Type B pancreatic cell (in vitro differentiated cells): ENCODE data around the gene CD300A. TPM values are rescaled to one million over a fixed set of nuclear protein-coding genes. Genes with fewer than 3 reads are reported as not detected.

Experiments used
- DNase-seq: peaks from one replicate; pipeline ENCODE4 v3.0.0; 2021; ENCODE audit warnings: mixed read lengths; ENCODE audit not compliant: unreplicated experiment; ENCODE audit errors: extremely low spot score
- H3K27ac Mint-ChIP-seq: 2 replicates; pipeline ENCODE4 v1.8.0; 2021; ENCODE audit warnings: mild to moderate bottlenecking, mixed read lengths
- H3K27me3 Mint-ChIP-seq: 2 replicates; pipeline ENCODE4 v1.8.0; 2021; ENCODE audit warnings: mixed read lengths
- H3K36me3 Mint-ChIP-seq: 2 replicates; pipeline ENCODE4 v1.8.0; 2021; ENCODE audit warnings: mixed read lengths
- H3K4me1 Mint-ChIP-seq: one replicate; pipeline ENCODE4 v1.8.0; 2021; ENCODE audit warnings: mixed read lengths; ENCODE audit not compliant: unreplicated experiment
- H3K4me3 Mint-ChIP-seq: 2 replicates; pipeline ENCODE4 v1.8.0; 2021; ENCODE audit warnings: mild to moderate bottlenecking, mixed read lengths
- H3K9me3 Mint-ChIP-seq: 2 replicates; pipeline ENCODE4 v1.8.0; 2021; ENCODE audit warnings: mixed read lengths
- total RNA-seq: library from RNA; stranded (reverse); gene quantifications from 2 replicates; pipeline ENCODE4 v1.2.1, GENCODE V29; 2021; ENCODE audit warnings: low replicate concordance
- TF ChIP-seq, protein P1 (sequence below): fragments of 200-600 bp; sonication (generic); conservative IDR thresholded peaks from 2 replicates; pipeline ENCODE4 v1.5.0; 2021; ENCODE audit warnings: antibody characterized with exemption, mild to moderate bottlenecking

Gene CD300A
- total RNA-seq, 1 donor from 2014 or later = 0.43 TPM

GRCh38 chr17:74478420-74479100 lies 12.1 kb downstream of the CD300A start:
- H3K4me1 Mint-ChIP-seq = no peaks in the 10 kb centered on the region
- no peaks in the 10 kb centered on the region for H3K9me3 Mint-ChIP-seq
- H3K4me3 Mint-ChIP-seq = no peak overlapping the region
- no peak for DNase-seq
- peaks cover 47% of the 10 kb centered on the region for H3K27me3 Mint-ChIP-seq
- H3K36me3 Mint-ChIP-seq = no peaks in the 10 kb centered on the region
- H3K27ac Mint-ChIP-seq = no peak overlapping the region
- TF ChIP-seq, protein P1, sequence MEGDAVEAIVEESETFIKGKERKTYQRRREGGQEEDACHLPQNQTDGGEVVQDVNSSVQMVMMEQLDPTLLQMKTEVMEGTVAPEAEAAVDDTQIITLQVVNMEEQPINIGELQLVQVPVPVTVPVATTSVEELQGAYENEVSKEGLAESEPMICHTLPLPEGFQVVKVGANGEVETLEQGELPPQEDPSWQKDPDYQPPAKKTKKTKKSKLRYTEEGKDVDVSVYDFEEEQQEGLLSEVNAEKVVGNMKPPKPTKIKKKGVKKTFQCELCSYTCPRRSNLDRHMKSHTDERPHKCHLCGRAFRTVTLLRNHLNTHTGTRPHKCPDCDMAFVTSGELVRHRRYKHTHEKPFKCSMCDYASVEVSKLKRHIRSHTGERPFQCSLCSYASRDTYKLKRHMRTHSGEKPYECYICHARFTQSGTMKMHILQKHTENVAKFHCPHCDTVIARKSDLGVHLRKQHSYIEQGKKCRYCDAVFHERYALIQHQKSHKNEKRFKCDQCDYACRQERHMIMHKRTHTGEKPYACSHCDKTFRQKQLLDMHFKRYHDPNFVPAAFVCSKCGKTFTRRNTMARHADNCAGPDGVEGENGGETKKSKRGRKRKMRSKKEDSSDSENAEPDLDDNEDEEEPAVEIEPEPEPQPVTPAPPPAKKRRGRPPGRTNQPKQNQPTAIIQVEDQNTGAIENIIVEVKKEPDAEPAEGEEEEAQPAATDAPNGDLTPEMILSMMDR = no peak

DNA sequence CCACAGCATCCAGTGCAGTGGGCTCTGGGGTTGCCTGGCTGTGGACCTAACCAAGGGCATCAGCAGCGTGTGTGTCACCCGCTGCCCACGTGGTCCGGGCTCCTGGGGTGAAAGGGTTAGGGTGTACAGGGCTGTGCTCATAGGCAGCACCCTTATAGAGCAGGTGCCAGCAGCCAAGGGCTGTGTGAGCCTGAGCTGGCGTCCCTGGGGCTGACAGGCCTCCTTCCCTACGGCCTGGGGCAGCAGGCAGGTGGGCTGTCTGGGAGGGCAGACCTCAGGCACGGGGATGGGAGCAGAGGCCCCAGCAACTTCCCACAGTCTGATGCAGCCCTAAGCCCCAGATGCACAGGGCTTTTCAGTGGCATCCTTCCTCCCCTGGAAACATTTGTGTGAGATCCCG lies 13.9 kb downstream of the CD300A start:
- Mint-ChIP-seq H3K4me3 (no peak overlapping the region), H3K27me3 (peaks cover 48% of the 10 kb centered on the region), H3K36me3 (no peaks in the 10 kb centered on the region), H3K27ac (no peak overlapping the region), H3K4me1 (no peaks in the 10 kb centered on the region), H3K9me3 (no peaks in the 10 kb centered on the region)
- TF ChIP-seq, protein P1 = no peak
- no peak for DNase-seq

DNA sequence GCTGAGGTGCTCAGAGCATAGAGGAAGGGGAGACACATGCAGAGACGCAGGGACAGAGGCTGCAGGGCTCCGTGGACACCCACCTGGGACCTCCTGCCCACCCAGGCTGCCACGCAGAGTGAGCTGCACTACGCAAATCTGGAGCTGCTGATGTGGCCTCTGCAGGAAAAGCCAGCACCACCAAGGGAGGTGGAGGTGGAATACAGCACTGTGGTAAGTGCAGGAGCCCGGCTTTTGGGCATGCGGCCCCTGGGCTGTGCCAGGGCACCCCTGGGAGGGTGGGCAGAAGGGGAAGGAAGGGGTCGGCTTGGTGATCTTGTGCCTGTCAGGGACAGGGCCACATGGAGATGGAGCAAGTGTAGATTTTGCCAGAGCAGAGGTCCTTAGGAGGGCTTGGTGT lies 15.2 kb downstream of the CD300A start:
- Mint-ChIP-seq H3K9me3 (no peaks in the 10 kb centered on the region), H3K27ac (no peak overlapping the region), H3K27me3 (peaks cover 49% of the 10 kb centered on the region), H3K4me1 (no peaks in the 10 kb centered on the region), H3K36me3 (no peaks in the 10 kb centered on the region), H3K4me3 (no peak overlapping the region)
- DNase-seq = no peak
- TF ChIP-seq, protein P1 = no peak

DNA sequence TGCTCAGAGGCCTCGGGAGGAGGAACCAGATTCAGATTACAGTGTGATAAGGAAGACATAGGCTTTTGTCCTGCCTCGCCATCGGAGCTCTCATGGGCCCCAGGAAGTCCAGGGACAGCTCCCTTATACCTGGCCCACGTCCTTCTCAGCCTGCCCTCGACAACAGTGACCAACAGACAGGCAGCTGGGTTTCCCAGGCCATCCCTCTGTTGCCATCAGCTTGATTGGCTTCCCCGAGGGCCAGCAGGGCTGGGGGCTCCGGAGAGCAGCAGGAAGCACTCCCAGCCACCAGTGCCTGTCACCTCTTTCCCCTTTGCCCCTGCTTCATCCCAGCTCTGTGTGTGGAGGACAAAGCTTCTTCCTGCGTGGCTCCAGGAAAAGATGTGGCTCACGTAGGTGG lies 17.6 kb downstream of the CD300A start:
- H3K4me3 Mint-ChIP-seq = no peak overlapping the region
- no peak for DNase-seq
- peaks cover 45% of the 10 kb centered on the region for H3K27me3 Mint-ChIP-seq
- no peaks in the 10 kb centered on the region for H3K36me3 Mint-ChIP-seq
- no peaks in the 10 kb centered on the region for H3K4me1 Mint-ChIP-seq
- no peaks in the 10 kb centered on the region for H3K9me3 Mint-ChIP-seq
- no peak overlapping the region for H3K27ac Mint-ChIP-seq
- TF ChIP-seq, protein P1 = no peak

GRCh38 chr17:74485022-74485743 lies 18.7 kb downstream of the CD300A start:
- DNase-seq = no peak
- no peaks in the 10 kb centered on the region for H3K4me1 Mint-ChIP-seq
- H3K9me3 Mint-ChIP-seq = no peaks in the 10 kb centered on the region
- H3K4me3 Mint-ChIP-seq = no peak overlapping the region
- H3K27ac Mint-ChIP-seq = no peak overlapping the region
- no peaks in the 10 kb centered on the region for H3K36me3 Mint-ChIP-seq
- peaks cover 42% of the 10 kb centered on the region for H3K27me3 Mint-ChIP-seq
- TF ChIP-seq, protein P1 = no peak
